ENCODE measurements around the gene C1orf87. TPM values are rescaled to one million over a fixed set of nuclear protein-coding genes. Genes with fewer than 3 reads are reported as not detected.
A peak's percentile ranks its signal among the peaks of the same experiment; 100 is the strongest.
"Not testable (repeated sequence)": the region's sequence is repeated elsewhere in the genome, so short reads cannot be mapped to it uniquely, and the experiment has no call there.

C1orf87 gene
- total RNA-seq, 2 donors from 2014 or later: not detected

- Histone ChIP-seq H3K9ac (ENCODE audit: low read depth in 2 of 2, low read length in 2 of 2) (no peak overlapping the region), H3K36me3 (no peaks in the 10 kb centered on the region), H3K9me3 (no peaks in the 10 kb centered on the region), H3K27ac (no peak overlapping the region), H3K4me1 (no peaks in the 10 kb centered on the region), H3K27me3 (no peaks in the 10 kb centered on the region), H3K4me3 (no peak overlapping the region)
- peak; percentile 84 for TF ChIP-seq CTCF (IDR thresholded peaks at IDR 0.05)
- DNase-seq: peak; percentile 82
- intact Hi-C loops (cut with DNase I): loop anchor here (10.0 kb wide), 2 partner anchors 183 to 1073 kb away; no protein-coding TSS in a partner anchor
Measured at GRCh38 chr1:59971464-59971911, 102.1 kb downstream of the C1orf87 start.

- not testable (repeated sequence) for H3K9ac ChIP-seq (ENCODE audit: low read depth in 2 of 2, low read length in 2 of 2); DNase-seq; H3K4me1 ChIP-seq; H3K27ac ChIP-seq; H3K27me3 ChIP-seq; H3K36me3 ChIP-seq; H3K9me3 ChIP-seq; H3K4me3 ChIP-seq
- intact Hi-C loops (cut with DNase I): loop anchor here (10.0 kb wide), 2 partner anchors 185 to 1075 kb away; no protein-coding TSS in a partner anchor
Measured at GRCh38 chr1:59969542-59970175, 103.9 kb downstream of the C1orf87 start.

GRCh38 chr1:59968746-59969145 lies 104.8 kb downstream of the C1orf87 start:
- H3K27me3 ChIP-seq; DNase-seq; H3K9ac ChIP-seq (ENCODE audit: low read depth in 2 of 2, low read length in 2 of 2); H3K4me1 ChIP-seq; intact Hi-C loops (cut with DNase I); H3K27ac ChIP-seq; H3K9me3 ChIP-seq; H3K4me3 ChIP-seq; H3K36me3 ChIP-seq: not testable (repeated sequence)

GRCh38 chr1:59967780-59968179 lies 105.8 kb downstream of the C1orf87 start:
- H3K27ac ChIP-seq: no peak overlapping the region
- no peaks in the 10 kb centered on the region for H3K27me3 ChIP-seq
- no peak for DNase-seq
- H3K9ac ChIP-seq (ENCODE audit: low read depth in 2 of 2, low read length in 2 of 2): no peak overlapping the region
- H3K9me3 ChIP-seq: no peaks in the 10 kb centered on the region
- no peaks in the 10 kb centered on the region for H3K4me1 ChIP-seq
- no peak overlapping the region for H3K4me3 ChIP-seq
- intact Hi-C loops (cut with DNase I): no loop called here
- H3K36me3 ChIP-seq: no peaks in the 10 kb centered on the region
- TF ChIP-seq CTCF (IDR thresholded peaks at IDR 0.05): no peak

- H3K36me3 ChIP-seq: no peaks in the 10 kb centered on the region
- intact Hi-C loops (cut with DNase I): no loop called here
- no peak for TF ChIP-seq CTCF (IDR thresholded peaks at IDR 0.05)
- H3K4me3 ChIP-seq: no peak overlapping the region
- H3K27me3 ChIP-seq: no peaks in the 10 kb centered on the region
- H3K9ac ChIP-seq (ENCODE audit: low read depth in 2 of 2, low read length in 2 of 2): no peak overlapping the region
- H3K9me3 ChIP-seq: no peaks in the 10 kb centered on the region
- no peaks in the 10 kb centered on the region for H3K4me1 ChIP-seq
- H3K27ac ChIP-seq: peak overlapping the region; percentile 26
- peak; percentile 32 for DNase-seq
Measured at GRCh38 chr1:59967141-59967697, 106.4 kb downstream of the C1orf87 start.

GRCh38 chr1:59952065-59952464 lies 121.5 kb downstream of the C1orf87 start:
- intact Hi-C loops (cut with DNase I): no loop called here
- Histone ChIP-seq H3K36me3 (no peaks in the 10 kb centered on the region), H3K9me3 (no peaks in the 10 kb centered on the region), H3K9ac (ENCODE audit: low read depth in 2 of 2, low read length in 2 of 2) (no peak overlapping the region), H3K4me1 (no peaks in the 10 kb centered on the region), H3K27ac (no peak overlapping the region), H3K4me3 (no peak overlapping the region), H3K27me3 (no peaks in the 10 kb centered on the region)
- no peak for DNase-seq
- no peak for TF ChIP-seq CTCF (IDR thresholded peaks at IDR 0.05)

Data from colonic mucosa (tissue), 4 donors.